Natural killer cell treated with Interleukin-12 subunit alpha and Interleukin-12 subunit beta and Interleukin-15 and Interleukin-18, amount 100 ng/mL, for 72 hours (primary cell): ENCODE measurements around the gene NTRK2. TPM values are rescaled to one million over a fixed set of nuclear protein-coding genes. Genes with fewer than 3 reads are reported as not detected.

Experiments
- ATAC-seq, 2 donors: fragments of 150-1000 bp; cut with Tn5 transposase in 1 of 2; sonication (Bioruptor Pico), chemical (Tn5 transposase) in 1 of 2; 2 replicates each; pipeline ENCODE4 v1.10.0; 2021
- DNase-seq: peaks from one replicate; pipeline ENCODE4 v3.0.0; 2022; ENCODE audit warnings: low spot score
- H3K27ac Mint-ChIP-seq, 2 donors: 1 replicate in 1 of 2; 2 replicates in 1 of 2; pipeline ENCODE4 v1.8.0; 2022; ENCODE audit warnings: mixed read lengths in 2 of 2, mild to moderate bottlenecking in 1 of 2, moderate library complexity in 1 of 2
- H3K27me3 Mint-ChIP-seq, 2 donors: 1 replicate in 1 of 2; 2 replicates in 1 of 2; pipeline ENCODE4 v1.8.0; 2022; ENCODE audit warnings: mixed read lengths in 2 of 2
- H3K36me3 Mint-ChIP-seq: one replicate; pipeline ENCODE4 v1.8.0; 2022; ENCODE audit warnings: mixed read lengths
- H3K4me1 Mint-ChIP-seq, 2 donors: 1 replicate in 1 of 2; 2 replicates in 1 of 2; pipeline ENCODE4 v1.8.0; 2022; ENCODE audit warnings: low read depth in 2 of 2, mixed read lengths in 2 of 2, mild to moderate bottlenecking in 1 of 2
- H3K4me3 Mint-ChIP-seq: one replicate; pipeline ENCODE4 v1.8.0; 2022; ENCODE audit warnings: mixed read lengths
- H3K9me3 Mint-ChIP-seq: 2 replicates; pipeline ENCODE4 v1.8.0; 2022; ENCODE audit warnings: mixed read lengths
- total RNA-seq, 2 donors: library from RNA; stranded (reverse); gene quantifications; one replicate each; pipeline ENCODE4 v1.2.3, GENCODE V29; 2022

Gene NTRK2
- total RNA-seq, 2 donors from 2014 or later: 0.24 to 2.4 TPM

DNA sequence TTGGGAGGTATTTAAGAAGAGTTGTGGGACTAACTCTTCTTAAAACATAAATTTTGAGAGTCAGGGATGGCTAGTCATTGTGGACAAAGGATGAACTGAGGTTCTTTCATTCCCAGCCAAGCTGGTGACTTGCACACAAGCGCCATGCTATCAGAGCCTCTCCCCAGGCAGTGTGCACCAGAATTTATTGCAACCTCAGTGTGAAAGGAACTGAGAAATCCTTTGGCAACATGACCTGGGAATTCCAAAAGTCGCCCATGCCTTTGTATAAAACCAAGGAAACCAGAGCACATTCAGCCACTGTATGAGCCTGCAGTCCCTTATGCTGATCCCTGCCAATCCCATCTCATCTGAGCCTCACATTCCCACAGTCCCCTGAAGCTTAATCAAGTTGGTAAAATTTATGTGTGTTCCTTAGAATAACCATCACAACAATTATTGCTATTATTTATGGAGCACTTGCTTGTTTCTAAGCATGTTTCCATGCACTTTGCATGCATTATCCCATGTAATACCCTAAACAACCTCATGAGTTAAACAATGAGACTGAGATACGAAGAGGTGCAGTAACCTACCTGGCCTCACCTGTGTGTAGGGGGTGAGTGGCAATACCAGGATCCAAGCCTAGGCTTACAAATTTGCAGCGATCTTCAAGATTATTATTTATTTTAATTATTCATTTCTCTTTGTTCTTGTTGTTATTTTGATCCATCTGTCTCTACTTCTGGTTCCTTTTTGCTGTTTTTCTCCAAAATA lies 116.4 kb downstream of the NTRK2 start:
- no peak for DNase-seq
- Mint-ChIP-seq H3K4me3 (no peak overlapping the region), H3K27me3 (peaks cover 27 to 66% of the 10 kb centered on the region in 2 donors), H3K36me3 (no peaks in the 10 kb centered on the region), H3K27ac (no peak overlapping the region), H3K9me3 (no peaks in the 10 kb centered on the region), H3K4me1 (peaks cover 0 to 2% of the 10 kb centered on the region in 2 donors)
- no peak for ATAC-seq

DNA sequence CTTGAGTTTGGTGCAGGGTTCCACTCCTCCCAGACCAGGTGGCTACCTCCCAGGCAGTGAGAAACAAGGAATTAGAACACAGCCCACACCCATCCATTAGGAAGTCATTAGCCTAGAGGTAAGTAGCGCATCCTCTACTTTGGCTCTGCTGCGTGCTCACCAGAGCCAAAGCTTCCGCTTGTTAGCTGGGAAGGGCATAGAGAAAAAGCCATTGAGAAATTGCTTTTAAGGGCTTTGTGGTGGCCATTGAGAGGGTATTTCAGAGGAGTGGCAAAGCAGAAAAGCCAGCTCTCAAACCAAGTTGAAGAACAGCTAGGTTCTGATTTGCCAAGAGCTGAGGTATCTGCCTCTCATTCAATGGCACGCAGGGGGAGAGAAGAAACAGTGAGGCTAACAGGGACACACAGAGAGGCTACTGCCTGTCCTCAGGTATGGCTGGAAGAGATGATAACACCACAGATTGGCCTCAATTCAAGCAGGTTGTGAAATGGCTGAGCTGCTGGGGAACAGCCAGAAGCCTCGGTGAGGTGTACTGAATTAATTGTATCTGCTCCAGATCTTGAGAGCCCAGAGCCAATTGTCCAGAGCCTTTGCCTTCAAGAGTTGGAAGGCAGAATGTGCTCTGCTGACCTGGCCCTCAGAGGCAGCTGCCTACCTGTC lies 119.4 kb downstream of the NTRK2 start:
- ATAC-seq: peak in 1 of 2 donors; percentile 24
- Mint-ChIP-seq H3K27ac (no peak overlapping the region), H3K9me3 (no peaks in the 10 kb centered on the region), H3K36me3 (no peaks in the 10 kb centered on the region), H3K4me1 (no peaks in the 10 kb centered on the region), H3K27me3 (peaks cover 24 to 65% of the 10 kb centered on the region in 2 donors), H3K4me3 (no peak overlapping the region)
- no peak for DNase-seq

GRCh38 chr9:84789463-84789830 lies 119.9 kb downstream of the NTRK2 start:
- H3K4me3 Mint-ChIP-seq: no peak overlapping the region
- no peaks in the 10 kb centered on the region for H3K9me3 Mint-ChIP-seq
- no peaks in the 10 kb centered on the region for H3K4me1 Mint-ChIP-seq
- H3K27me3 Mint-ChIP-seq: peaks cover 23 to 63% of the 10 kb centered on the region in 2 donors
- DNase-seq: no peak
- no peak overlapping the region for H3K27ac Mint-ChIP-seq
- H3K36me3 Mint-ChIP-seq: no peaks in the 10 kb centered on the region
- no peak for ATAC-seq

DNA sequence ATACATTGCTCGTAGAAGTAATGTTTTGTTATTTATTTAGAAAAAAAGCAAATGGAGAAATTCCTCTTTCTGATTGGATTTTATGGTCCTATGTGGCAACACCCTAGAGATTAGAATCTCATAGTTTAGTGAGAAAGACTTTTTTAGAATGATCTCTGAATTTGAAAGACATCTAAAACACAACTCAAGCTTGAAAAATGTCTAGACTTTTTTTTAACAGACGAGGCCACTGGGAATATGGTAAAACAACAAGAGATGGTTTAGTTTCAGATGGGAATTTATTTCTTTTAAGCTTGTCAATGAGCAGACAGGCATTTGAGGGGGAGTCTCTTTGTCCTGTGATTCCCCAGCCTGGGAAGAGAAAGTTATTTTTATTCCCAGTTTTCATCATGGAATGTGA lies 122.1 kb downstream of the NTRK2 start:
- H3K36me3 Mint-ChIP-seq: no peaks in the 10 kb centered on the region
- H3K9me3 Mint-ChIP-seq: no peaks in the 10 kb centered on the region
- H3K27ac Mint-ChIP-seq: no peak overlapping the region
- H3K4me1 Mint-ChIP-seq: no peaks in the 10 kb centered on the region
- no peak for ATAC-seq
- H3K27me3 Mint-ChIP-seq: peaks cover 20 to 51% of the 10 kb centered on the region in 2 donors
- H3K4me3 Mint-ChIP-seq: no peak overlapping the region
- DNase-seq: no peak

DNA sequence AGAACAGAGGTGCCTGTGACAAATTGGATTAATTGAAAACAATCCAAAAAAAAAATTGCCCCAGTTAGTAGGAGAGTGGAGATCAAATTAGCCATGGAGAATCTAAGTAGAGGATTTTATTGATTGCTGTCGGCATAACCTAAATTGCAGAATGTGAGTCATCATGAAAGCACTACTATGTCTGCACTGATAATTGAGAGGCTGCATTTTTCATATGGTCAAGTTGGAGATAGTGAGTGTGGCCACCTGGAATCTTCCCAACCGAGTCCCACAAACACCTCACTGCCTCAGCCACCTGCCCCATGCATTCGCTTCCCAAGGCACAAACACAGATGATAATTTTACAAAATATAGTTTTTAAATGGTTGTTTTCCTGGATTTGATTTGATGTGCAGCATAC lies 123.7 kb downstream of the NTRK2 start:
- peaks cover 19 to 40% of the 10 kb centered on the region in 2 donors for H3K27me3 Mint-ChIP-seq
- H3K4me3 Mint-ChIP-seq: no peak overlapping the region
- no peaks in the 10 kb centered on the region for H3K9me3 Mint-ChIP-seq
- DNase-seq (no peak), ATAC-seq (no peak)
- no peak overlapping the region for H3K27ac Mint-ChIP-seq
- no peaks in the 10 kb centered on the region for H3K4me1 Mint-ChIP-seq
- no peaks in the 10 kb centered on the region for H3K36me3 Mint-ChIP-seq

DNA sequence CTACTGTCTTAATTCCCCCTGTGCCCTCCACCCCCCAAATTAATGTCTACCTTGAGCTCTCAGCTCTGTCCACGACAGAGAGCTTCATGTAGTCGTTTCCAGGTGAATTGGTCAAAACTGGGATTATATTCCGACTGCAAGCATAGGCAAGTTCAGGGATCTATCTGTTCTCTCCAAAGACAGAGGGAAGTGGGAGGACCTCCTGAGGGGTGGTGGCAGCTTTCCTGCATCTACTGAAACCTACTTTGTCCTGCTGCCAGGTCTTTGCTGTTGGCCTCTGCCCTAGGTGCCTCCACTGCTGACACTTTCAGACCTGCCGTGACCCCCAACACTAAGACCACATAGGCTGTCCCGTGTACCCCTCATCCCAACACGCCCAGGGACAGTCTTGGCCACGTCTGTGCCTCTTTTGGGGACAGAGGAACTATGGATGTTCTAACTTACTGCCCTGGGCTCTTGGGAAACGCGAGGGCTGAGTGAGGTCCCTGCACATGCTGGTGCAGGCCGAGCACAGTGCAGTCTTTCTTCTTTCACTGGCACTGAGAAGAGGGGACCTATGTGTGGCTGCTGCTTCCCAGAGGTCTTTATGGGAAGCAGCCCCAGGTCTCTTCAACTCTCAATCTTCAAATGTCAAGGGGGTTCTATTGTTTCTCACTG lies 125.6 kb downstream of the NTRK2 start:
- Mint-ChIP-seq H3K27ac (no peak overlapping the region), H3K36me3 (no peaks in the 10 kb centered on the region), H3K4me1 (no peaks in the 10 kb centered on the region), H3K27me3 (peaks cover 9 to 22% of the 10 kb centered on the region in 2 donors), H3K9me3 (no peaks in the 10 kb centered on the region), H3K4me3 (no peak overlapping the region)
- DNase-seq: no peak
- peak; percentile 27 to 60 for ATAC-seq

DNA sequence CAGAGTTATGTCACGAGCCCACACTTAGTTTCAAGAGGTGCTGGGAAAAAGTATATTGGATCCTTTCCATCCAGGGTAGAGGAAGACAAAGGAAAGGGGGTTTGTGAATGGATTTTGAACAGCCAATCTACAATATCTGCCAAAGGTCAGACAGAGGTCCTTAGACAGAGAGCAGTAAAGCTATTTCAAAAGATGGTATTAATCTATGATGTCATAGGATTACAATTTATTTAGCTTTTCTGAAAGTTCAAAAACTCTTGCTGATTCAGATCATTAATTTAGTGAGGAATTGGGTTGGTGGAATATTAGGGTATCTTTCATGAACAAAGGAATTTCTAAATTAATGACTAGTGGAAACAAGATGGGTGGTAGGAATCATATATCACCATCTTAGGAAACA lies 126.9 kb downstream of the NTRK2 start:
- Mint-ChIP-seq H3K27me3 (peaks cover 6 to 15% of the 10 kb centered on the region in 2 donors), H3K4me3 (no peak overlapping the region), H3K36me3 (no peaks in the 10 kb centered on the region), H3K4me1 (no peaks in the 10 kb centered on the region), H3K9me3 (no peaks in the 10 kb centered on the region), H3K27ac (no peak overlapping the region)
- DNase-seq (no peak), ATAC-seq (no peak)

GRCh38 chr9:84799251-84799650 lies 129.7 kb downstream of the NTRK2 start:
- Mint-ChIP-seq H3K27me3 (peaks cover 0 to 4% of the 10 kb centered on the region in 2 donors), H3K9me3 (no peaks in the 10 kb centered on the region), H3K27ac (no peak overlapping the region), H3K4me1 (no peaks in the 10 kb centered on the region), H3K4me3 (no peak overlapping the region), H3K36me3 (no peaks in the 10 kb centered on the region)
- no peak for ATAC-seq
- DNase-seq: no peak

- ATAC-seq (no peak), DNase-seq (no peak)
- Mint-ChIP-seq H3K9me3 (no peaks in the 10 kb centered on the region), H3K27me3 (peaks cover 10 to 23% of the 10 kb centered on the region in 2 donors), H3K27ac (no peak overlapping the region), H3K36me3 (no peaks in the 10 kb centered on the region), H3K4me3 (no peak overlapping the region), H3K4me1 (peaks cover 0 to 8% of the 10 kb centered on the region in 2 donors)
Observed at GRCh38 chr9:84804951-84805694, 135.6 kb downstream of the NTRK2 start.

DNA sequence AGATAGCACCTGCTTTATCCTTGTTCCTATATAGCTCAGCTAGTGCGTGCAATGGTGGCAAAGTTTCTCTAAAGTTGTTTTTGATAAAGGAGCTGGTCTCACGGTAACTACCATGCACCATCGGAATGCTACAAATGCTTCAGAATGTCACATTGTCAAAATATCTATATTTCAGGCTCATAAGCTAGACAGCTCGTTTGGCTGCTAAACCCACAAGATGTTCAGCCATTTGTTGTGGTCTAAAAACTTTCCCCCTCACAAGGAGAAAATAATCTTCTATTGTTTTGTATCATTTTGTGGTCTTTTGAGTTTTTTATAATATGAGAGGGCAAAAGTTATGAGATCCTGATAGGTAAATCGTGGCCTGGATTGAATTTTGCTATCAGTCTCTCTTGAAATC lies 137.9 kb downstream of the NTRK2 start:
- Mint-ChIP-seq H3K27me3 (peaks cover 13 to 34% of the 10 kb centered on the region in 2 donors), H3K4me3 (no peak overlapping the region), H3K4me1 (peaks cover 0 to 8% of the 10 kb centered on the region in 2 donors), H3K36me3 (no peaks in the 10 kb centered on the region), H3K9me3 (no peaks in the 10 kb centered on the region), H3K27ac (no peak overlapping the region)
- no peak for ATAC-seq
- no peak for DNase-seq

DNA sequence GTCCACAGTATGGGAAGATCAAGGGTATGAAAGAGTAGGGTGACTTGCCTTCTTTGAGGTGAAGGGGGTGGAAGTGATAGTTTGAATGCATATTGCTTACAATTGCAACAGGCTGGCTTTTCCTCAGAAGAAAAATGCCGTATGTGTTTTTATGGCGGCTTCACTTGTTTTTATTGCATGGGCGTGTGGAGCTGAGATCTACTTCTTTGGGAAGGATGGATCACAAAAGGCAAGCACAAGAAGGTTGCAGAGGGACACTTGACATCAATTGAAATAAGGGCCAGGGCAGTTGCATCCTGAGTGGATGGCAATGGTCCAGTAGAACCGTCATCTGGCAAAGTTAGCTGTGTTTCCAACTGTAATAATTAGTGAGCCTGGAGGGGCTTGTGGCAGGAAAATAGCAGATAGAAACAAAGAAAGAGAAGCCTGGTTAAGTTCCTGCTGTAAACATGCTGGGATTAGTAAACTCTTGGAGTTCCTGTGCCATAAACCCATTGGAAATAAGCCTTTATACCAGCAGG lies 138.4 kb downstream of the NTRK2 start:
- H3K27ac Mint-ChIP-seq: no peak overlapping the region
- H3K27me3 Mint-ChIP-seq: peaks cover 14 to 38% of the 10 kb centered on the region in 2 donors
- DNase-seq (no peak), ATAC-seq (no peak)
- no peaks in the 10 kb centered on the region for H3K36me3 Mint-ChIP-seq
- H3K9me3 Mint-ChIP-seq: no peaks in the 10 kb centered on the region
- no peak overlapping the region for H3K4me3 Mint-ChIP-seq
- peaks cover 0 to 8% of the 10 kb centered on the region in 2 donors for H3K4me1 Mint-ChIP-seq

DNA sequence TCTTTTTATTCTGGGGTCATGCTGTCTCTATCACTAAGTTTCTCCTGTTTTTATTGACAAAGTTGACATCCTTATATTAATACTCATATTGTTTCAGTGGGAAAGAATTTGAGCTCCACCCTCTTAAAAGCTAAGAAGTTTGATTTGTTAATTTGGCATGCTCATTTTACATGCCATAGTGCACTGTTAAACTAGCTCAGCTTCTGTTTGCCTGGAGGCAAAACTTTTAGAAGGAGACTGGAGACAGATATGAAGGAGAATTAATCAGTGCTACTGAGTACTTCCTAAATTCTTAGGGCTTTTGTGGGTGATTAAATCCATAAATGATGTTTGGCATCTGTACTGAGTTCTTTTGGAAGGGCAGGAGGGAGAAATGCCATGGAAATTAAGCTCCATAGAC lies 138.9 kb downstream of the NTRK2 start:
- Mint-ChIP-seq H3K4me1 (peaks cover 0 to 8% of the 10 kb centered on the region in 2 donors), H3K4me3 (no peak overlapping the region), H3K36me3 (no peaks in the 10 kb centered on the region), H3K9me3 (no peaks in the 10 kb centered on the region), H3K27me3 (peaks cover 15 to 43% of the 10 kb centered on the region in 2 donors), H3K27ac (no peak overlapping the region)
- DNase-seq (no peak), ATAC-seq (no peak)

DNA sequence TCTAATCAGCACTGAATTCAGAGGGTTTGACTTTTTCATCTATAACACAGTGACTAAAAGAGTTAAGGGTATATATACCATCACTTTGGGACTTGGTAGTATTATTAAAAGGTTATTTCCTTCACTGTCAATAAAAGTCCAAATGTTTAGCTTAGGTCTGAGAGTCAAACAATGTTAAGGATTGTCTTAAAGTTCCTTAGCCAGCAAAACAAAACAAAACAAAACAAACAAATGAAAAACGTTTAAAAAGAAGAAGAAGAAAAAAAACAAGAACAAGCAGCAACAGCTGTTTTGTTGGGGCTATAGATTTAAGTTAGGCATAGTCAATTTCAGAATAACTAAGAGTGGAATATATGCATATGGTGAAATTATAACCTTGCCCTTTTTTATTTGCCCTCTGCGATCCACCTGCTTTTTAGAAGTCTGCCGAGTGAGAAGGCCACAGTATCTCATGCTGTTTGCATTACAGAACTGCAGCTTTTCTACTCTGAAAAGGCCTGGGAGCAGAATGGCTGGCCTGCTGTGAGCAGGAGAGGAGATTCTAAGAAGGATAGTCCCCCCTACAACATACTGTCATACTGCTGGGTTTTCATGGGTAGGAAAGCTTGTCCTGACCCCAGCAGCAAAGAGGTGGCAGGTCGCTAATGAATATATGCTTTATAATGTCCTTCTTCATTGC lies 141.7 kb downstream of the NTRK2 start:
- DNase-seq: no peak
- Mint-ChIP-seq H3K4me3 (no peak overlapping the region), H3K9me3 (no peaks in the 10 kb centered on the region), H3K4me1 (no peaks in the 10 kb centered on the region), H3K36me3 (no peaks in the 10 kb centered on the region), H3K27ac (no peak overlapping the region), H3K27me3 (peaks cover 20 to 46% of the 10 kb centered on the region in 2 donors)
- ATAC-seq: no peak
